H1 (cell line): ENCODE data around the gene RAB43. TPM values are rescaled to one million over a fixed set of nuclear protein-coding genes. Genes with fewer than 3 reads are reported as not detected.

Experiments used
- ASH2L ChIP-seq: fragments of 200-600, 300-600 bp; sonication (generic); IDR thresholded peaks from one replicate; pipeline ENCODE4 v1.7.1; 2017; ENCODE audit warnings: low read length
- CBX5 ChIP-seq: fragments of 300-800, 300-1000 bp; sonication (generic); IDR thresholded peaks from 2 replicates; pipeline ENCODE4 v1.7.1; 2016; ENCODE audit warnings: antibody characterized with exemption, low read length, low read depth
- CHD7 ChIP-seq: fragments of 300-600 bp; sonication (generic); IDR thresholded peaks from 2 replicates; pipeline ENCODE4 v1.7.1; 2012; ENCODE audit warnings: low read length, moderate library complexity, mild to moderate bottlenecking, inconsistent platforms; ENCODE audit not compliant: insufficient replicate concordance
- KDM4A ChIP-seq: IDR thresholded peaks from one replicate; pipeline ENCODE4 v1.7.1; 2012; ENCODE audit warnings: low read depth, mild to moderate bottlenecking, moderate library complexity, low read length, inconsistent platforms; ENCODE audit not compliant: severe bottlenecking
- RNF2 ChIP-seq: fragments of 200-900, 300-1000 bp; sonication (generic); IDR thresholded peaks from 2 replicates; pipeline ENCODE4 v1.7.1; 2016; ENCODE audit warnings: borderline replicate concordance, low read depth, mild to moderate bottlenecking, antibody characterized with exemption, low read length; ENCODE audit not compliant: poor library complexity, severe bottlenecking; ENCODE audit errors: missing control alignments
- polyA plus RNA-seq, 7 experiments: library from polyadenylated mRNA; depleted of rRNA in 3 of 7; stranded (reverse) in 5 of 7; unstranded in 2 of 7; fragments of >200 nt in 5 of 7; fragments of 200-250 nt in 2 of 7; gene quantifications; 1 replicate in 5 of 7; 2 replicates in 1 of 7; 4 replicates in 1 of 7; pipeline versions ENCODE4 v1.2.1 to v1.2.3, GENCODE V29; 2011 to 2013; ENCODE audit warnings: missing spikeins in 2 of 7, mixed read lengths in 2 of 7
- total RNA-seq: library from RNA; stranded (reverse); fragmentation: NEBNext Ultra II Directional; extraction: Animal tissue kit (Norgen Biotek cat#: 25700); gene quantifications from 2 replicates; pipeline ENCODE4 v1.2.1, GENCODE V29; 2021
- TF ChIP-seq, protein P1 (sequence below), 3 experiments: IDR thresholded peaks; 1 replicate in 2 of 3; 2 replicates in 1 of 3; pipeline versions ENCODE4 v1.5.1 to v1.6.1; 2011; ENCODE audit warnings: low read length in 3 of 3, mild to moderate bottlenecking in 3 of 3, inconsistent platforms in 2 of 3, low read depth in 1 of 3, moderate library complexity in 1 of 3; ENCODE audit not compliant: insufficient read depth in 1 of 3; ENCODE audit errors: control extremely low read depth in 1 of 3

Gene RAB43
- total and polyA plus RNA-seq, 2 of the 8 experiments (the other 6 are each of a cell fraction or from before 2014, with no cell fraction given) = 13.1 to 19.4 TPM

- TF ChIP-seq CHD7 = no peak
- TF ChIP-seq, protein P1, sequence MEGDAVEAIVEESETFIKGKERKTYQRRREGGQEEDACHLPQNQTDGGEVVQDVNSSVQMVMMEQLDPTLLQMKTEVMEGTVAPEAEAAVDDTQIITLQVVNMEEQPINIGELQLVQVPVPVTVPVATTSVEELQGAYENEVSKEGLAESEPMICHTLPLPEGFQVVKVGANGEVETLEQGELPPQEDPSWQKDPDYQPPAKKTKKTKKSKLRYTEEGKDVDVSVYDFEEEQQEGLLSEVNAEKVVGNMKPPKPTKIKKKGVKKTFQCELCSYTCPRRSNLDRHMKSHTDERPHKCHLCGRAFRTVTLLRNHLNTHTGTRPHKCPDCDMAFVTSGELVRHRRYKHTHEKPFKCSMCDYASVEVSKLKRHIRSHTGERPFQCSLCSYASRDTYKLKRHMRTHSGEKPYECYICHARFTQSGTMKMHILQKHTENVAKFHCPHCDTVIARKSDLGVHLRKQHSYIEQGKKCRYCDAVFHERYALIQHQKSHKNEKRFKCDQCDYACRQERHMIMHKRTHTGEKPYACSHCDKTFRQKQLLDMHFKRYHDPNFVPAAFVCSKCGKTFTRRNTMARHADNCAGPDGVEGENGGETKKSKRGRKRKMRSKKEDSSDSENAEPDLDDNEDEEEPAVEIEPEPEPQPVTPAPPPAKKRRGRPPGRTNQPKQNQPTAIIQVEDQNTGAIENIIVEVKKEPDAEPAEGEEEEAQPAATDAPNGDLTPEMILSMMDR (IDR thresholded peaks at IDR 0.05; ENCODE audit: control extremely low read depth in 1 of 3, insufficient read depth in 1 of 3, low read depth in 1 of 3, low read length in 3 of 3) = 0 out of 4 replicates have a peak, but pooled peaks of 1 of the 3 experiments have one; percentile 6
- no peak for TF ChIP-seq KDM4A
- TF ChIP-seq CBX5 = no peak
- TF ChIP-seq ASH2L = no peak
- no peak for TF ChIP-seq RNF2
Measured at GRCh38 chr3:129161860-129162271, 40.3 kb upstream of the RAB43 start (continued).
